Peyer's patch (tissue), 4 donors: Measurements from ENCODE around the gene PCDHA1.

Source experiments
- POLR2A ChIP-seq, 2 donors: fragments of 450-650 bp; IDR thresholded peaks; one replicate each; pipeline ENCODE4 v1.5.1; 2017; ENCODE audit warnings: antibody characterized with exemption in 2 of 2, mild to moderate bottlenecking in 2 of 2, moderate library complexity in 2 of 2
- TF ChIP-seq, protein P1 (sequence below), 6 experiments: fragments of 450-650 bp in 4 of 6; fragments of 200-600 bp in 2 of 6; sonication (generic) in 1 of 6; IDR thresholded peaks; one replicate each; pipeline ENCODE4 v1.5.1; 2017 to 2019; ENCODE audit warnings: antibody characterized with exemption in 6 of 6, mild to moderate bottlenecking in 3 of 6, moderate library complexity in 1 of 6

DNA sequence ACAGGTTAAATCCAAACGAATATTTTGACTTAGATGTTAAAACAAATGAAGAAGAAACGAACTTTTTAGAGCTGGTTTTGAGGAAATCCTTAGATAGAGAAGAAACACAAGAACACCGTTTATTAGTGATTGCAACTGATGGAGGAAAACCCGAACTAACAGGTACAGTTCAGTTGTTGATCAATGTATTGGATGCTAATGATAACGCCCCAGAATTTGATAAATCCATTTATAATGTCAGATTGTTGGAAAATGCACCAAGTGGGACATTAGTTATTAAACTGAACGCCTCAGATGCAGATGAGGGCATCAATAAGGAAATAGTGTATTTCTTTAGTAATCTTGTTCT is 36.3 kb downstream of the PCDHA1 start:
- TF ChIP-seq POLR2A (IDR thresholded peaks at IDR 0.05), result no peak
- TF ChIP-seq, protein P1, sequence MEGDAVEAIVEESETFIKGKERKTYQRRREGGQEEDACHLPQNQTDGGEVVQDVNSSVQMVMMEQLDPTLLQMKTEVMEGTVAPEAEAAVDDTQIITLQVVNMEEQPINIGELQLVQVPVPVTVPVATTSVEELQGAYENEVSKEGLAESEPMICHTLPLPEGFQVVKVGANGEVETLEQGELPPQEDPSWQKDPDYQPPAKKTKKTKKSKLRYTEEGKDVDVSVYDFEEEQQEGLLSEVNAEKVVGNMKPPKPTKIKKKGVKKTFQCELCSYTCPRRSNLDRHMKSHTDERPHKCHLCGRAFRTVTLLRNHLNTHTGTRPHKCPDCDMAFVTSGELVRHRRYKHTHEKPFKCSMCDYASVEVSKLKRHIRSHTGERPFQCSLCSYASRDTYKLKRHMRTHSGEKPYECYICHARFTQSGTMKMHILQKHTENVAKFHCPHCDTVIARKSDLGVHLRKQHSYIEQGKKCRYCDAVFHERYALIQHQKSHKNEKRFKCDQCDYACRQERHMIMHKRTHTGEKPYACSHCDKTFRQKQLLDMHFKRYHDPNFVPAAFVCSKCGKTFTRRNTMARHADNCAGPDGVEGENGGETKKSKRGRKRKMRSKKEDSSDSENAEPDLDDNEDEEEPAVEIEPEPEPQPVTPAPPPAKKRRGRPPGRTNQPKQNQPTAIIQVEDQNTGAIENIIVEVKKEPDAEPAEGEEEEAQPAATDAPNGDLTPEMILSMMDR (IDR thresholded peaks at IDR 0.05), result no peak
